Motor neuron (in vitro differentiated cells): ENCODE results near the gene HLA-DOB. TPM values are rescaled to one million over a fixed set of nuclear protein-coding genes. Genes with fewer than 3 reads are reported as not detected.
A peak's percentile ranks its signal among the peaks of the same experiment; 100 is the strongest.

ENCODE experiments used
- ATAC-seq, 8 experiments: fragments of 200-7000 bp; cut with Tn5 transposase; replicated peaks in 6 of 8; 2 replicates each; pipeline ENCODE4 v1.8.0; 2021; ENCODE audit warnings: mild to moderate bottlenecking in 8 of 8, moderate library complexity in 8 of 8
- H3K27ac ChIP-seq, 2 donors: fragments of 250-450 bp; sonication (Bioruptor Pico); 2 replicates each; pipeline ENCODE4 v1.9.0; 2021; ENCODE audit warnings: antibody characterized with exemption in 2 of 2, mild to moderate bottlenecking in 2 of 2, moderate library complexity in 1 of 2
- H3K4me1 ChIP-seq, 2 donors: fragments of 250-450 bp; sonication (Bioruptor Pico); replicated peaks in 1 of 2; 2 replicates each; pipeline ENCODE4 v1.6.1; 2021; ENCODE audit warnings: antibody characterized with exemption in 2 of 2, mild to moderate bottlenecking in 2 of 2, moderate library complexity in 1 of 2
- H3K4me3 ChIP-seq, 5 donors: fragments of 250-450 bp; sonication (Bioruptor Pico); 2 replicates each; pipeline ENCODE4 v1.9.0; 2021; ENCODE audit warnings: antibody characterized with exemption in 5 of 5, mild to moderate bottlenecking in 5 of 5, moderate library complexity in 4 of 5
- WGBS, 10 experiments: fragments of 450-650 bp; shearing (Covaris generic); methylation state at CpG; one replicate each; pipeline ENCODE4 v1.0.0; 2022; 5-methylcytosine and 5-hydroxymethylcytosine counted together
- in situ Hi-C, 9 experiments: fragments of 400-800 bp; cut with MboI; loops; one replicate each; pipeline ENCODE4 v1.15.0; 2021; ENCODE audit warnings: low sequenced_read_pairs in 9 of 9, low pct_unique_long_range_greater_than_20kb in 2 of 9; ENCODE audit not compliant: unreplicated experiment in 9 of 9
- total RNA-seq, 8 experiments: library from RNA; unstranded; fragments of 300-600 nt; gene quantifications; 2 replicates each; pipeline versions ENCODE4 v1.2.3 to v1.2.4, GENCODE V29; 2022

The HLA-DOB gene
- total RNA-seq, 8 experiments from 2014 or later = 0.47 to 1.4 (median 1.1) TPM; not detected in 5

- Histone ChIP-seq H3K4me3 (no peak overlapping the region), H3K4me1 (peaks cover 0 to 6% of the 10 kb centered on the region in 2 donors), H3K27ac (no peak overlapping the region)
- in situ Hi-C loops = no loop called here
- no peak for ATAC-seq
- 76 to 100% (median 100%) methylated on average over 1 to 6 of the region's 9 CpGs; no CpG with 5 or more reads in 1 of the 10 experiments for WGBS, 10 experiments
Measured at GRCh38 chr6:32840604-32841246, 23.9 kb upstream of the HLA-DOB start.

- no peak overlapping the region for H3K27ac ChIP-seq
- WGBS, 10 experiments = 80 to 100% (median 90%) methylated on average over 1 to 11 of the region's 15 CpGs; no CpG with 5 or more reads in 2 of the 10 experiments
Measured at GRCh38 chr6:32839356-32839755, 22.6 kb upstream of the HLA-DOB start.

GRCh38 chr6:32838114-32838958 is 21.5 kb upstream of the HLA-DOB start, which contains the start of gene TAP2:
Gene TAP2 (minus strand): TSS chr6:32838739. CDS start chr6:32838233, 506 bp downstream.
- 0 to 5% (median 1%) methylated on average over 1 to 10 of the region's 57 CpGs; no CpG with 5 or more reads in 6 of the 10 experiments for WGBS, 10 experiments
- in situ Hi-C loops = no loop called here
- peak within 1 kb of the TSS in 1 of 2 donors; percentile 69 for H3K27ac ChIP-seq
- H3K4me3 ChIP-seq = peak within 1 kb of the TSS; percentile 41 to 85 (median 57)
- peaks cover 0 to 3% of the 10 kb centered on the region in 2 donors for H3K4me1 ChIP-seq
- ATAC-seq = peak; percentile 83 to 94 (median 93)

More at GRCh38 chr6:32839356-32839755, 22.6 kb upstream of the HLA-DOB start:
- H3K4me1 ChIP-seq = peaks cover 0 to 6% of the 10 kb centered on the region in 2 donors
- H3K4me3 ChIP-seq = no peak overlapping the region
- ATAC-seq = no peak
- in situ Hi-C loops = no loop called here

- ATAC-seq = no peak
- in situ Hi-C loops = no loop called here
- 0 to 100% (median 75%) methylated on average over 1 to 7 of the region's 12 CpGs; no CpG with 5 or more reads in 5 of the 10 experiments for WGBS, 10 experiments
- Histone ChIP-seq H3K27ac (peak overlapping the region in 1 of 2 donors; percentile 69), H3K4me3 (peak overlapping the region; percentile 41 to 85 (median 57)), H3K4me1 (peaks cover 0 to 3% of the 10 kb centered on the region in 2 donors)
Measured at GRCh38 chr6:32837651-32838113, 20.9 kb upstream of the HLA-DOB start.

- Histone ChIP-seq H3K4me3 (no peak overlapping the region), H3K27ac (no peak overlapping the region), H3K4me1 (peaks cover 0 to 3% of the 10 kb centered on the region in 2 donors)
- WGBS, 10 experiments = 71 to 100% (median 96%) methylated on average over 1 to 2 of the region's 2 CpGs; no CpG with 5 or more reads in 2 of the 10 experiments
- no peak for ATAC-seq
- in situ Hi-C loops = no loop called here
Measured at GRCh38 chr6:32836873-32837272, 20.1 kb upstream of the HLA-DOB start.

GRCh38 chr6:32835167-32835893 is 18.5 kb upstream of the HLA-DOB start:
- in situ Hi-C loops = no loop called here
- H3K4me1 ChIP-seq = peaks cover 0 to 3% of the 10 kb centered on the region in 2 donors
- H3K4me3 ChIP-seq = no peak overlapping the region
- no peak overlapping the region for H3K27ac ChIP-seq
- WGBS, 10 experiments = 80 to 100% (median 91%) methylated on average over 2 to 14 of the region's 16 CpGs; no CpG with 5 or more reads in 1 of the 10 experiments
- ATAC-seq = no peak

GRCh38 chr6:32833664-32834063 is 16.9 kb upstream of the HLA-DOB start:
- H3K27ac ChIP-seq = no peak overlapping the region
- ATAC-seq = no peak
- WGBS, 10 experiments = 84 to 100% (median 93%) methylated on average over 1 to 5 of the region's 5 CpGs; no CpG with 5 or more reads in 1 of the 10 experiments
- in situ Hi-C loops = no loop called here
- H3K4me3 ChIP-seq = no peak overlapping the region
- peaks cover 0 to 3% of the 10 kb centered on the region in 2 donors for H3K4me1 ChIP-seq

- Histone ChIP-seq H3K4me1 (peaks cover 0 to under 1% of the 10 kb centered on the region in 2 donors), H3K27ac (no peak overlapping the region), H3K4me3 (no peak overlapping the region)
- ATAC-seq = no peak
- WGBS, 10 experiments = 73 to 91% (median 87%) methylated on average over 2 to 12 of the region's 13 CpGs; no CpG with 5 or more reads in 5 of the 10 experiments
- in situ Hi-C loops = no loop called here
Measured at GRCh38 chr6:32832535-32832934, 15.7 kb upstream of the HLA-DOB start.

- in situ Hi-C loops = no loop called here
- ATAC-seq = no peak
- 33 to 100% (median 90%) methylated on average over 1 to 4 of the region's 5 CpGs; no CpG with 5 or more reads in 2 of the 10 experiments for WGBS, 10 experiments
- Histone ChIP-seq H3K4me1 (no peaks in the 10 kb centered on the region), H3K27ac (no peak overlapping the region), H3K4me3 (no peak overlapping the region)
Measured at GRCh38 chr6:32830936-32831335, 14.1 kb upstream of the HLA-DOB start.

GRCh38 chr6:32830017-32830416 is 13.2 kb upstream of the HLA-DOB start:
- in situ Hi-C loops = no loop called here
- no peak overlapping the region for H3K4me3 ChIP-seq
- H3K4me1 ChIP-seq = no peaks in the 10 kb centered on the region
- 86 to 100% (median 100%) methylated on average over 1 to 4 of the region's 5 CpGs; no CpG with 5 or more reads in 5 of the 10 experiments for WGBS, 10 experiments
- no peak for ATAC-seq
- H3K27ac ChIP-seq = no peak overlapping the region

GRCh38 chr6:32829495-32829894 is 12.7 kb upstream of the HLA-DOB start:
- in situ Hi-C loops = no loop called here
- Histone ChIP-seq H3K27ac (no peak overlapping the region), H3K4me1 (no peaks in the 10 kb centered on the region), H3K4me3 (no peak overlapping the region)
- no peak for ATAC-seq
- WGBS, 10 experiments = 0 to 40% methylated on average over 1 of the region's 7 CpGs; no CpG with 5 or more reads in 8 of the 10 experiments

- ATAC-seq = peak in 3 of 8 experiments; percentile 25 to 67 (median 32)
- in situ Hi-C loops = no loop called here
- 0 to 100% (median 85%) methylated on average over 1 to 3 of the region's 3 CpGs; no CpG with 5 or more reads in 1 of the 10 experiments for WGBS, 10 experiments
- no peak overlapping the region for H3K27ac ChIP-seq
- H3K4me1 ChIP-seq = no peaks in the 10 kb centered on the region
- H3K4me3 ChIP-seq = no peak overlapping the region
Measured at GRCh38 chr6:32827025-32827424, 10.2 kb upstream of the HLA-DOB start.
